HCT116 (cell line): ENCODE measurements around the gene FAM227B. TPM values are rescaled to one million over a fixed set of nuclear protein-coding genes. Genes with fewer than 3 reads are reported as not detected.

Experiments
- ATAC-seq: fragments of 200-7000 bp; cut with Tn5 transposase; 2 replicates; pipeline ENCODE4 v1.9.1; 2020; ENCODE audit warnings: mild to moderate bottlenecking, moderate library complexity
- BruUV-seq: library from RNA; stranded (reverse); fragments of 400-500 nt; replicated peaks from 2 replicates; lab custom pipeline; 2021; lab: Mats Ljungman, UMichigan
- CTCF ChIA-PET: fragments of 300-600 bp; sonication (Branson Sonifier 250); formaldehyde crosslinking; loops from one replicate; lab custom pipeline; 2021; ENCODE audit warnings: antibody characterized with exemption; lab: Charles Lee
- POLR2A ChIA-PET: fragments of 300-600, 350-600 bp; sonication (Branson Sonifier 250); formaldehyde crosslinking; loops from one replicate; lab custom pipeline; 2021; ENCODE audit warnings: antibody characterized with exemption; lab: Charles Lee
- RAD21 ChIA-PET, 2 experiments: fragments of 300-600 bp; sonication (Branson Sonifier 250); formaldehyde crosslinking; loops; one replicate each; lab custom pipeline; 2023; ENCODE audit warnings: low total read pairs in 2 of 2; ENCODE audit not compliant: uncharacterized antibody in 2 of 2, unreplicated experiment in 2 of 2, low non-redundant PET in 1 of 2; lab: Charles Lee
- DNase-seq: peaks from one replicate; pipeline ENCODE4 v3.0.0-alpha.2; 2010; ENCODE audit warnings: low read depth, low spot score
- H2AFZ ChIP-seq: fragments of 200-600 bp; shearing (Covaris generic), sonication (generic); 2 replicates; pipeline ENCODE4 v1.6.1; 2017; ENCODE audit warnings: low read depth, mixed run types, mixed read lengths, antibody characterized with exemption, low read length; ENCODE audit not compliant: poor library complexity, severe bottlenecking
- H3K27ac ChIP-seq: 2 replicates; pipeline ENCODE4 v1.5.1; 2012; ENCODE audit warnings: low read depth, low read length
- H3K27me3 ChIP-seq: fragments of 200-600 bp; sonication (generic); 2 replicates; pipeline ENCODE4 v1.6.1; 2016; ENCODE audit warnings: mixed run types, low read length, mixed read lengths; ENCODE audit not compliant: insufficient read depth
- H3K36me3 ChIP-seq, 2 experiments: fragments of 200-500 bp in 1 of 2; fragments of 200-600 bp in 1 of 2; sonication (Bioruptor generic) in 1 of 2; sonication (generic) in 1 of 2; 2 replicates each; pipeline versions ENCODE4 v1.5.1 to v1.6.1; 2014 to 2016; ENCODE audit warnings: low read length in 2 of 2, inconsistent platforms in 1 of 2, mixed read lengths in 1 of 2, mixed run types in 1 of 2; ENCODE audit not compliant: insufficient read depth in 2 of 2, control insufficient read depth in 1 of 2
- H3K4me1 ChIP-seq, 2 experiments: fragments of 200-600 bp in 1 of 2; sonication (generic) in 1 of 2; 2 replicates each; pipeline versions ENCODE4 v1.5.1 to v1.6.1; 2012 to 2017; ENCODE audit warnings: low read length in 2 of 2, inconsistent platforms in 1 of 2, mild to moderate bottlenecking in 1 of 2, mixed read lengths in 1 of 2, mixed run types in 1 of 2, moderate library complexity in 1 of 2; ENCODE audit not compliant: insufficient read depth in 2 of 2, control insufficient read depth in 1 of 2
- H3K4me2 ChIP-seq: fragments of 200-600 bp; sonication (generic); 2 replicates; pipeline ENCODE4 v1.6.1; 2017; ENCODE audit warnings: mixed run types, low read length, mixed read lengths
- H3K4me3 ChIP-seq, 2 experiments: fragments of 200-600 bp in 1 of 2; sonication (generic) in 1 of 2; replicated peaks in 1 of 2; 2 replicates each; pipeline ENCODE4 v1.5.1; 2011 to 2016; ENCODE audit warnings: low read length in 2 of 2, control low read depth in 1 of 2, low read depth in 1 of 2, mild to moderate bottlenecking in 1 of 2, mixed read lengths in 1 of 2, mixed run types in 1 of 2
- H3K79me2 ChIP-seq: fragments of 200-600 bp; sonication (generic); 2 replicates; pipeline ENCODE4 v1.6.1; 2017; ENCODE audit warnings: mild to moderate bottlenecking, mixed run types, low read length, moderate library complexity, mixed read lengths; ENCODE audit not compliant: insufficient read depth
- H3K9ac ChIP-seq: fragments of 200-600 bp; sonication (generic); 2 replicates; pipeline ENCODE4 v1.6.1; 2016; ENCODE audit warnings: low read length, mixed read lengths
- H3K9me2 ChIP-seq: fragments of 200-600 bp; sonication (generic), shearing (Covaris generic); 2 replicates; pipeline ENCODE4 v1.6.1; 2017; ENCODE audit warnings: mixed run types, mild to moderate bottlenecking, moderate library complexity; ENCODE audit not compliant: insufficient read depth
- H3K9me3 ChIP-seq, 2 experiments: fragments of 200-500 bp in 1 of 2; fragments of 200-600 bp in 1 of 2; sonication (Bioruptor generic) in 1 of 2; sonication (generic) in 1 of 2; 2 replicates each; pipeline ENCODE4 v1.6.1; 2014 to 2017; ENCODE audit warnings: low read length in 2 of 2, mixed read lengths in 2 of 2, inconsistent platforms in 1 of 2, low read depth in 1 of 2, mild to moderate bottlenecking in 1 of 2, mixed run types in 1 of 2, moderate library complexity in 1 of 2; ENCODE audit not compliant: control insufficient read depth in 1 of 2, insufficient read depth in 1 of 2
- H4K20me1 ChIP-seq: fragments of 200-600 bp; sonication (generic), shearing (Covaris generic); 2 replicates; pipeline ENCODE4 v1.6.1; 2017; ENCODE audit warnings: mixed run types, mild to moderate bottlenecking, moderate library complexity; ENCODE audit not compliant: insufficient read depth
- CTCF ChIP-seq, 3 experiments: fragments of 200-600 bp in 1 of 3; sonication (generic) in 1 of 3; IDR thresholded peaks in 2 of 3; conservative IDR thresholded peaks in 1 of 3; 2 replicates each; pipeline ENCODE4 v1.5.1; 2012 to 2017; ENCODE audit warnings: low read depth in 2 of 3, low read length in 2 of 3, antibody characterized with exemption in 1 of 3, borderline replicate concordance in 1 of 3, control low read depth in 1 of 3, mild to moderate bottlenecking in 1 of 3, mixed read lengths in 1 of 3, mixed run types in 1 of 3, moderate library complexity in 1 of 3; ENCODE audit not compliant: insufficient read depth in 1 of 3
- ELF1 ChIP-seq: IDR thresholded peaks from 2 replicates; pipeline ENCODE4 v1.6.1; 2012; ENCODE audit warnings: low read depth, borderline replicate concordance
- EZH2phosphoT487 ChIP-seq: fragments of 200-600 bp; IDR thresholded peaks from 2 replicates; pipeline ENCODE4 v1.6.1; 2018; ENCODE audit warnings: antibody characterized with exemption, borderline replicate concordance
- JUND ChIP-seq: IDR thresholded peaks from 2 replicates; pipeline ENCODE4 v1.6.1; 2012
- POLR2A ChIP-seq: IDR thresholded peaks from 2 replicates; pipeline ENCODE4 v1.7.0; 2011; ENCODE audit warnings: borderline replicate concordance; ENCODE audit not compliant: insufficient read depth, insufficient read length; ENCODE audit errors: extremely low read depth
- POLR2AphosphoS5 ChIP-seq: IDR thresholded peaks from 2 replicates; pipeline ENCODE4 v1.6.1; 2011; ENCODE audit warnings: mild to moderate bottlenecking, low read depth, low read length, moderate library complexity
- RAD21 ChIP-seq: IDR thresholded peaks from 2 replicates; pipeline ENCODE4 v1.6.1; 2012; ENCODE audit warnings: low read depth, mild to moderate bottlenecking
- SP1 ChIP-seq: IDR thresholded peaks from 2 replicates; pipeline ENCODE4 v1.6.1; 2012; ENCODE audit warnings: low read depth
- SRF ChIP-seq: IDR thresholded peaks from 2 replicates; pipeline ENCODE4 v1.6.1; 2012; ENCODE audit warnings: low read depth
- TCF7L2 ChIP-seq: IDR thresholded peaks from 2 replicates; pipeline ENCODE4 v1.7.0; 2011; ENCODE audit warnings: borderline replicate concordance, inconsistent platforms; ENCODE audit not compliant: insufficient read depth, insufficient read length; ENCODE audit errors: extremely low read depth
- intact Hi-C: fragments of 100-400 bp; cut with micrococcal nuclease; formaldehyde crosslinking; loops from 2 replicates; pipeline ENCODE4 v1.10.0; 2022
- total RNA-seq: library from RNA; stranded (reverse); gene quantifications from one replicate; pipeline ENCODE4 v1.2.1, GENCODE V29; 2021; ENCODE audit not compliant: unreplicated experiment

FAM227B gene
- total RNA-seq, 1 experiment from 2014 or later = 6.9 TPM

GRCh38 chr15:49313650-49314049 lies 307.0 kb downstream of the FAM227B start:
- intact Hi-C loops = no loop called here
- Histone ChIP-seq H3K4me3 (no peak overlapping the region), H3K9ac (no peak overlapping the region), H3K9me2 (no peaks in the 10 kb centered on the region), H3K4me1 (no peaks in the 10 kb centered on the region), H3K79me2 (no peaks in the 10 kb centered on the region), H3K27me3 (no peaks in the 10 kb centered on the region), H3K9me3 (no peaks in the 10 kb centered on the region), H3K36me3 (no peaks in the 10 kb centered on the region), H3K4me2 (no peak overlapping the region), H4K20me1 (no peaks in the 10 kb centered on the region), H2AFZ (no peak overlapping the region), H3K27ac (no peak overlapping the region)
- TF ChIP-seq SP1 = no peak
- TF ChIP-seq CTCF (IDR thresholded peaks at IDR 0.05 in 2 of 3, conservative IDR thresholded peaks at IDR 0.05 in 1 of 3; ENCODE audit: borderline replicate concordance in 1 of 3, insufficient read depth in 1 of 3, low read depth in 2 of 3, low read length in 2 of 3) = no peak
- no peak for TF ChIP-seq RAD21
- TF ChIP-seq POLR2A = no peak
- TF ChIP-seq SRF = no peak
- TF ChIP-seq JUND = no peak
- TF ChIP-seq EZH2phosphoT487 = no peak
- no peak for TF ChIP-seq POLR2AphosphoS5
- TF ChIP-seq ELF1 = no peak
- TF ChIP-seq TCF7L2 = no peak
- RAD21 ChIA-PET = no interaction called here
- DNase-seq (no peak), ATAC-seq (no peak)
- CTCF ChIA-PET = no interaction called here
- POLR2A ChIA-PET = no interaction called here
- no TSS peak for BruUV-seq
